GM20431 (cell line): ENCODE data around the gene WEE1.
"Not testable (repeated sequence)": the region's sequence is repeated elsewhere in the genome, so short reads cannot be mapped to it uniquely, and the experiment has no call there.

Experiments used
- in situ Hi-C: fragments of 300-500 bp; cut with MseI, MboI; formaldehyde crosslinking; loops from one replicate; pipeline ENCODE4 v1.15.0; 2020; ENCODE audit warnings: low sequenced_read_pairs; ENCODE audit not compliant: unreplicated experiment

The WEE1 gene

GRCh38 chr11:9590717-9591116 is 17.2 kb downstream of the WEE1 start:
- in situ Hi-C loops = no loop called here

GRCh38 chr11:9594267-9595046 is 21.0 kb downstream of the WEE1 start:
- in situ Hi-C loops = no loop called here

- in situ Hi-C loops = no loop called here
Observed at GRCh38 chr11:9596926-9597464, 23.5 kb downstream of the WEE1 start.

- in situ Hi-C loops = no loop called here
Observed at GRCh38 chr11:9600166-9600565, 26.7 kb downstream of the WEE1 start.

- in situ Hi-C loops = no loop called here
Observed at GRCh38 chr11:9600644-9601036, 27.2 kb downstream of the WEE1 start.

- in situ Hi-C loops = no loop called here
Observed at GRCh38 chr11:9601037-9601875, 27.8 kb downstream of the WEE1 start.

GRCh38 chr11:9601876-9602199 is 28.4 kb downstream of the WEE1 start:
- in situ Hi-C loops = no loop called here

- in situ Hi-C loops = not testable (repeated sequence)
Observed at GRCh38 chr11:9603214-9603613, 29.7 kb downstream of the WEE1 start.

- in situ Hi-C loops = no loop called here
Observed at GRCh38 chr11:9604134-9604533, 30.7 kb downstream of the WEE1 start.

- in situ Hi-C loops = no loop called here
Observed at GRCh38 chr11:9605742-9606141, 32.3 kb downstream of the WEE1 start.

GRCh38 chr11:9606809-9607510 is 33.5 kb downstream of the WEE1 start:
- in situ Hi-C loops = no loop called here

- in situ Hi-C loops = no loop called here
Observed at GRCh38 chr11:9607511-9607899, 34.0 kb downstream of the WEE1 start.

- in situ Hi-C loops = no loop called here
Observed at GRCh38 chr11:9609002-9609759, 35.7 kb downstream of the WEE1 start.

- in situ Hi-C loops = loop anchor here (10.0 kb wide), 1 partner anchor 135 kb away; no protein-coding TSS in a partner anchor
Observed at GRCh38 chr11:9609841-9610240, 36.4 kb downstream of the WEE1 start.

- in situ Hi-C loops = loop anchor here (10.0 kb wide), 1 partner anchor 132 kb away; no protein-coding TSS in a partner anchor
Observed at GRCh38 chr11:9613118-9613829, 39.8 kb downstream of the WEE1 start.

- in situ Hi-C loops = loop anchor here (10.0 kb wide), 1 partner anchor 131 kb away; no protein-coding TSS in a partner anchor
Observed at GRCh38 chr11:9613830-9614762, 40.6 kb downstream of the WEE1 start.

- in situ Hi-C loops = loop anchor here (10.0 kb wide), 1 partner anchor 130 kb away; no protein-coding TSS in a partner anchor
Observed at GRCh38 chr11:9615031-9615451, 41.6 kb downstream of the WEE1 start.
